ENCODE measurements around the gene GP5. TPM values are rescaled to one million over a fixed set of nuclear protein-coding genes. Genes with fewer than 3 reads are reported as not detected.
A peak's percentile ranks its signal among the peaks of the same experiment; 100 is the strongest.

GP5 gene
- total and polyA plus RNA-seq, 2 of the 13 experiments (the other 11 are each of a cell fraction or from before 2014, with no cell fraction given): not detected

DNA sequence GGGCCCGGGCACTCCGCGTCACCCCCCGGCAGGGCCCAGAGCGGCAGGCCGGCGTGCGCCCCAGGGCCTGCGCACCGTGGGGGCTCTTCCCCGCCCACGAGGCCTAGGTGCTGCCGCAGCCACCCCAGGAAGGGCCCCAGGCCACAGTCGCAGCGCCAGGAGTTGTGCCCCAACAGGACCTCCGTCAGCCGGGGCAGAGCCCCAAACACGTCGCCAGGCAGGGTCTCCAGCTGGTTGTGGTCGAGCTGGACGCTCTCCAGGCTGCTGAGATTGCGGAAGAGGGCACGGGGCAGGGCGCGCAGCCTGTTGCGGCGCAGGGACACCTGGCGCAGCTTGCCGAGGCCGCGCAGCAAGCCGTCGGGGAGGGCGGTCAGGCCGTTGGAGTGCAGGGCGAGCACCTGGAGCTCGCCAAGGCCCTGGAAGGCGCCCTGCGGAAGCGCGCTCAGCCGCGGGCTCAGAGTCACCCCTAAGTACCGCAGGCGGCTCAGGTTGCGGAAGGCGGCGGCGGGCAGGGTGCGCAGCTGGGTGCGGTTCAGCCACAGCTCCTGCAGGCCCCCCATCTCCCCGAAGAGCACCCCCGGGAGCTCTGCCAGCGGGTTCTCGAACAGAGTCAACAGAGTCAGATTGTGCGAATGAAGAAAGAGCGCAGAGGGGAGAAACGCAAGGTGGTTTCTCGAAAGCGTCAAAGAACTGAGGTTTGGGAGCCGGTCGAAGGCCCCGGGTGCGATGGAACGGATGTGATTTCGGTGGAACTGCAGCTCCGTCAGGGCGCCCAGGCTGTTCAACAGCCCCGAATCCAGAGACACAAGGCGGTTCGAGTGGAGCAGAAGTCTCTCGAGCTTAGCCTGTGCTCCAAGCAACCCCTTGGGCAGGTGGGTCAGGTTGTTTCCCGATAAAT, 2.0 kb downstream of the GP5 start (continued):
- TF ChIP-seq, protein P1, sequence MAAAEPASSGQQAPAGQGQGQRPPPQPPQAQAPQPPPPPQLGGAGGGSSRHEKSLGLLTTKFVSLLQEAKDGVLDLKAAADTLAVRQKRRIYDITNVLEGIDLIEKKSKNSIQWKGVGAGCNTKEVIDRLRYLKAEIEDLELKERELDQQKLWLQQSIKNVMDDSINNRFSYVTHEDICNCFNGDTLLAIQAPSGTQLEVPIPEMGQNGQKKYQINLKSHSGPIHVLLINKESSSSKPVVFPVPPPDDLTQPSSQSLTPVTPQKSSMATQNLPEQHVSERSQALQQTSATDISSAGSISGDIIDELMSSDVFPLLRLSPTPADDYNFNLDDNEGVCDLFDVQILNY (CRISPR knock-in tag; conservative IDR thresholded peaks at IDR 0.05): no peak

DNA sequence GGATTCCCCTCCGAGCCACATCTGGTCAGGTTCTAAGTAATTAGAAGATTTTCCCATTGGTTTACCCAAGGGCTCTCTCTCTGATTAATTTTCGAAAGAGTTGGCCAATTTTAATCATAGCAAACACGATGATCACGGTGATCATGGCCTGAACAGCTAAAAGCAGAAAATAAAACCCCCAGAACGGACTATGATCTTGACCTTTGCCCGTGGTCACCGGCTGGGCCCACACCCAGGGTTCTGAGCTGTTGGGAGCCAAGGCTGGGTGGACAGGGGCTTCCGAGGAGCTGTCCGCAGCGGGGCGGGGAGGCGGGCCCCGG, 2.6 kb downstream of the GP5 start:
- FAIRE-seq (no peak), DNase-seq (ENCODE audit: low spot score) (peak; percentile 12), ATAC-seq (peak; percentile 66)
- CTCF ChIA-PET (ENCODE audit: low intra/inter-chr PET ratio, low total read pairs): no interaction called here
- H3K4me2 ChIP-seq (ENCODE audit: low read depth, low read length): peak overlapping the region; percentile 85
- no peaks in the 10 kb centered on the region for H4K20me1 ChIP-seq (ENCODE audit: insufficient read depth, low read length)
- no peaks in the 10 kb centered on the region for H3K9me3 ChIP-seq (ENCODE audit: low read length)
- peak overlapping the region; percentile 35 to 71 (median 56) for H3K4me3 ChIP-seq (replicated peaks in 1 of 3; ENCODE audit: insufficient read depth in 1 of 3, low read depth in 2 of 3, low read length in 3 of 3)
- whole genome bisulfite sequencing (ENCODE audit: low lambda C conversion rate): 0% methylated on average over 7 of the region's 13 CpGs
- no peak overlapping the region for H3K27ac ChIP-seq (ENCODE audit: extremely low read length, insufficient read depth, low read length)
- no peaks in the 10 kb centered on the region for H3K36me3 ChIP-seq (replicated peaks in 1 of 2; ENCODE audit: control insufficient read depth in 1 of 2, insufficient read depth in 2 of 2, low read length in 2 of 2)
- H3K79me2 ChIP-seq (ENCODE audit: insufficient read depth, low read length): no peaks in the 10 kb centered on the region
- 0 out of 5 replicates have a peak, but pooled peaks cover 0 to 8% of the 10 kb centered on the region in 2 experiments for H3K27me3 ChIP-seq (ENCODE audit: control insufficient read depth in 1 of 2, insufficient read depth in 2 of 2, low read length in 2 of 2)
- peak overlapping the region; percentile 31; the same call in 1 of the 2 replicates for H3K9ac ChIP-seq (ENCODE audit: insufficient read depth, low read depth, low read length)
- peaks cover 29% of the 10 kb centered on the region for H3K4me1 ChIP-seq (ENCODE audit: insufficient read depth, low read length)
- no TSS peak for BruUV-seq (replicated peaks)
- POLR2A ChIA-PET: interaction anchor here (1.2 to 2.0 kb wide), 5 partner anchors 45 to 176 kb away, joined by 3 to 10 read pairs (median 6); partner anchors contain the start of gene CPN2
- in situ Hi-C loops (cut with HindIII; ENCODE audit: extremely low pct_ligation_motif_present, low pct_unique_long_range_greater_than_20kb) (no loop called here), intact Hi-C loops (cut with micrococcal nuclease; ENCODE audit: unreplicated experiment) (loop anchor here (5.0 kb wide), 2 partner anchors 44 to 421 kb away; partner anchors contain the start of gene CPN2)
- H2AFZ ChIP-seq (ENCODE audit: low read length): no peak overlapping the region
- peak; percentile 57 for TF ChIP-seq HNF4G (IDR thresholded peaks at IDR 0.05; ENCODE audit: borderline replicate concordance, low read depth, low read length)
- TF ChIP-seq HNF4G (CRISPR knock-in tag; IDR thresholded peaks at IDR 0.05; ENCODE audit: borderline replicate concordance, low read depth): no peak
- no peak for TF ChIP-seq SMAD1 (CRISPR knock-in tag; IDR thresholded peaks at IDR 0.05; ENCODE audit: borderline replicate concordance, low read depth)
- 0 out of 2 replicates have a peak, but pooled peaks have one; percentile 4 for TF ChIP-seq SP5 (CRISPR knock-in tag; IDR thresholded peaks at IDR 0.05; ENCODE audit: borderline replicate concordance, low read depth)
- TF ChIP-seq, protein P2, sequence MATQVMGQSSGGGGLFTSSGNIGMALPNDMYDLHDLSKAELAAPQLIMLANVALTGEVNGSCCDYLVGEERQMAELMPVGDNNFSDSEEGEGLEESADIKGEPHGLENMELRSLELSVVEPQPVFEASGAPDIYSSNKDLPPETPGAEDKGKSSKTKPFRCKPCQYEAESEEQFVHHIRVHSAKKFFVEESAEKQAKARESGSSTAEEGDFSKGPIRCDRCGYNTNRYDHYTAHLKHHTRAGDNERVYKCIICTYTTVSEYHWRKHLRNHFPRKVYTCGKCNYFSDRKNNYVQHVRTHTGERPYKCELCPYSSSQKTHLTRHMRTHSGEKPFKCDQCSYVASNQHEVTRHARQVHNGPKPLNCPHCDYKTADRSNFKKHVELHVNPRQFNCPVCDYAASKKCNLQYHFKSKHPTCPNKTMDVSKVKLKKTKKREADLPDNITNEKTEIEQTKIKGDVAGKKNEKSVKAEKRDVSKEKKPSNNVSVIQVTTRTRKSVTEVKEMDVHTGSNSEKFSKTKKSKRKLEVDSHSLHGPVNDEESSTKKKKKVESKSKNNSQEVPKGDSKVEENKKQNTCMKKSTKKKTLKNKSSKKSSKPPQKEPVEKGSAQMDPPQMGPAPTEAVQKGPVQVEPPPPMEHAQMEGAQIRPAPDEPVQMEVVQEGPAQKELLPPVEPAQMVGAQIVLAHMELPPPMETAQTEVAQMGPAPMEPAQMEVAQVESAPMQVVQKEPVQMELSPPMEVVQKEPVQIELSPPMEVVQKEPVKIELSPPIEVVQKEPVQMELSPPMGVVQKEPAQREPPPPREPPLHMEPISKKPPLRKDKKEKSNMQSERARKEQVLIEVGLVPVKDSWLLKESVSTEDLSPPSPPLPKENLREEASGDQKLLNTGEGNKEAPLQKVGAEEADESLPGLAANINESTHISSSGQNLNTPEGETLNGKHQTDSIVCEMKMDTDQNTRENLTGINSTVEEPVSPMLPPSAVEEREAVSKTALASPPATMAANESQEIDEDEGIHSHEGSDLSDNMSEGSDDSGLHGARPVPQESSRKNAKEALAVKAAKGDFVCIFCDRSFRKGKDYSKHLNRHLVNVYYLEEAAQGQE (IDR thresholded peaks at IDR 0.05; ENCODE audit: borderline replicate concordance in 1 of 2, low read depth in 1 of 2, low read length in 2 of 2): peak in 1 of 2 experiments; percentile 42; a peak in 2 of 4 replicates
- no peak for TF ChIP-seq ZNF878 (CRISPR knock-in tag; IDR thresholded peaks at IDR 0.05)
- no peak for TF ChIP-seq YY1 (IDR thresholded peaks at IDR 0.05; ENCODE audit: insufficient read depth, insufficient replicate concordance, low read depth, low read length)
- TF ChIP-seq ZNF773 (CRISPR knock-in tag; IDR thresholded peaks at IDR 0.05; ENCODE audit: borderline replicate concordance): no peak
- TF ChIP-seq MYC (CRISPR knock-in tag; IDR thresholded peaks at IDR 0.05; ENCODE audit: borderline replicate concordance): no peak
- 0 out of 2 replicates have a peak, but pooled peaks have one; percentile 20 for TF ChIP-seq ZNF746 (CRISPR knock-in tag; IDR thresholded peaks at IDR 0.05)
- 0 out of 2 replicates have a peak, but pooled peaks have one; percentile 46 for TF ChIP-seq NCOR1 (IDR thresholded peaks at IDR 0.05; ENCODE audit: borderline replicate concordance, low read length)
- 0 out of 2 replicates have a peak, but pooled peaks have one; percentile 17 for TF ChIP-seq MIER2 (CRISPR knock-in tag; IDR thresholded peaks at IDR 0.05)
- no peak for TF ChIP-seq ZNF274 (CRISPR knock-in tag; IDR thresholded peaks at IDR 0.05)
